SHP77 (cell line): ENCODE results near the gene HGF.

Experiments
- DNase-seq, 2 experiments: peaks; one replicate each; lab custom pipeline; 2025; lab: John Stamatoyannopoulos, UW

HGF gene

GRCh38 chr7:81719865-81720264 lies 50.0 kb downstream of the HGF start:
- DNase-seq, result no peak

GRCh38 chr7:81715984-81716588 lies 53.8 kb downstream of the HGF start:
- peak; percentile 64 to 70 for DNase-seq

- DNase-seq, result no peak
Measured at GRCh38 chr7:81714306-81714705, 55.5 kb downstream of the HGF start.

- DNase-seq, result no peak
Measured at GRCh38 chr7:81710751-81711150, 59.1 kb downstream of the HGF start.

- DNase-seq, result no peak
Measured at GRCh38 chr7:81709836-81710235, 60.0 kb downstream of the HGF start.

- DNase-seq, result no peak
Measured at GRCh38 chr7:81707966-81708365, 61.9 kb downstream of the HGF start.

- no peak for DNase-seq
Measured at GRCh38 chr7:81707196-81707595, 62.7 kb downstream of the HGF start.

- DNase-seq, result no peak
Measured at GRCh38 chr7:81705206-81705605, 64.6 kb downstream of the HGF start.

GRCh38 chr7:81704595-81704994 lies 65.3 kb downstream of the HGF start:
- no peak for DNase-seq

GRCh38 chr7:81698965-81699364 lies 70.9 kb downstream of the HGF start:
- DNase-seq, result no peak

- DNase-seq, result no peak
Measured at GRCh38 chr7:81694711-81695110, 75.1 kb downstream of the HGF start.

- DNase-seq, result no peak
Measured at GRCh38 chr7:81693894-81694293, 76.0 kb downstream of the HGF start.

- no peak for DNase-seq
Measured at GRCh38 chr7:81693080-81693479, 76.8 kb downstream of the HGF start.

- peak; percentile 28 to 32 for DNase-seq
Measured at GRCh38 chr7:81692146-81692905, 77.5 kb downstream of the HGF start.

- DNase-seq, result peak in 1 of 2 experiments; percentile 41
Measured at GRCh38 chr7:81691199-81691821, 78.5 kb downstream of the HGF start.

- peak; percentile 22 to 25 for DNase-seq
Measured at GRCh38 chr7:81690688-81691087, 79.2 kb downstream of the HGF start.

- peak; percentile 24 to 38 for DNase-seq
Measured at GRCh38 chr7:81690251-81690650, 79.6 kb downstream of the HGF start.

- DNase-seq, result peak; percentile 57 to 70
Measured at GRCh38 chr7:81688622-81689411, 81.0 kb downstream of the HGF start.

- DNase-seq, result no peak
Measured at GRCh38 chr7:81687062-81687461, 82.8 kb downstream of the HGF start.

GRCh38 chr7:81685270-81685868 lies 84.5 kb downstream of the HGF start:
- DNase-seq, result no peak

- peak; percentile 95 to 98 for DNase-seq
Measured at GRCh38 chr7:81684514-81685269, 85.2 kb downstream of the HGF start.
